Osteoblast (primary cell): ENCODE measurements around the gene HEATR3. TPM values are rescaled to one million over a fixed set of nuclear protein-coding genes. Genes with fewer than 3 reads are reported as not detected.
A peak's percentile ranks its signal among the peaks of the same experiment; 100 is the strongest.

Source experiments
- DNase-seq: peaks from one replicate; pipeline ENCODE4 v3.0.0; 2011; ENCODE audit warnings: low spot score, mixed read lengths; ENCODE audit not compliant: insufficient read length; ENCODE audit errors: missing footprints
- H2AFZ ChIP-seq: 2 replicates; pipeline ENCODE4 v1.6.0; 2011; ENCODE audit warnings: mild to moderate bottlenecking, low read length
- H3K27ac ChIP-seq: 2 replicates; pipeline ENCODE4 v1.5.1; 2011; ENCODE audit warnings: mild to moderate bottlenecking, low read depth, low read length, moderate library complexity
- H3K27me3 ChIP-seq: 2 replicates; pipeline ENCODE4 v1.6.0; 2012; ENCODE audit warnings: mild to moderate bottlenecking, control low read depth, inconsistent platforms, low read length, moderate library complexity; ENCODE audit not compliant: insufficient read depth
- H3K36me3 ChIP-seq: 2 replicates; pipeline ENCODE4 v1.5.1; 2011; ENCODE audit warnings: mild to moderate bottlenecking, low read length, control low read depth, moderate library complexity; ENCODE audit not compliant: insufficient read depth
- H3K4me1 ChIP-seq: 2 replicates; pipeline ENCODE4 v1.5.1; 2011; ENCODE audit warnings: mild to moderate bottlenecking, low read length, control low read depth, moderate library complexity; ENCODE audit not compliant: insufficient read depth
- H3K4me2 ChIP-seq: 2 replicates; pipeline ENCODE4 v1.6.0; 2011; ENCODE audit warnings: mild to moderate bottlenecking, low read length; ENCODE audit not compliant: insufficient read depth
- H3K4me3 ChIP-seq: fragments of 200-600 bp; sonication (generic); 3 replicates; pipeline ENCODE4 v1.5.1; 2012; ENCODE audit warnings: mild to moderate bottlenecking, low read length, inconsistent platforms; ENCODE audit not compliant: insufficient read depth
- H3K79me2 ChIP-seq: 2 replicates; pipeline ENCODE4 v1.6.0; 2012; ENCODE audit warnings: mild to moderate bottlenecking, low read length, control low read depth, inconsistent platforms; ENCODE audit not compliant: insufficient read depth
- H3K9me3 ChIP-seq: 2 replicates; pipeline ENCODE4 v1.5.1; 2011; ENCODE audit warnings: low read depth, low read length, control low read depth
- H4K20me1 ChIP-seq: 2 replicates; pipeline ENCODE4 v1.6.0; 2012; ENCODE audit warnings: mild to moderate bottlenecking, low read length, control low read depth; ENCODE audit not compliant: insufficient read depth
- CTCF ChIP-seq: IDR thresholded peaks from 2 replicates; pipeline ENCODE4 v1.5.1; 2011; ENCODE audit warnings: mild to moderate bottlenecking, low read depth, low read length, moderate library complexity; ENCODE audit errors: extremely low read depth
- total RNA-seq: library from RNA; depleted of rRNA; stranded (reverse); fragments of >200 nt; gene quantifications from 2 replicates; pipeline ENCODE4 v1.2.3, GENCODE V29; 2012

Gene HEATR3
- total RNA-seq, 1 donor = 19.5 TPM

DNA sequence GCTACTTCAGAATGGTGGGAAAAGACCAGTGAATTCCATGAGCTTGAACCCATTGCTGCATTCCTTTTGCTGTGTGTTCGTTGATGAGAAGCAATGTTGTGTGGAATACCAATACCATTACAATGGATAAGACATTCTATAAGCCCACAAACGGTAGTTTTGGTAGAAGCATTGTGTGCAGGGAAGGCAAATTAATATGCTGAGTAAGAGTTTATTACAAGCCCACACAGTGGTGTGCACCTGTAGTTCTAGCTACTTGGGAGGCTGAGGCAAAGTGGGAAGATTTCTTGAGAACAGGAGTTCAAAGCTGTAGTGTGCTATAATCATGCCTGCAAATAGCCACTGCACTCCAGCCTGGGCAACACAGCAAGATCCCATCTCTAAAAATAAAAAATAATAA, 67.4 kb downstream of the HEATR3 start:
- no peaks in the 10 kb centered on the region for H4K20me1 ChIP-seq
- H3K4me1 ChIP-seq = no peaks in the 10 kb centered on the region
- no peaks in the 10 kb centered on the region for H3K36me3 ChIP-seq
- no peak for DNase-seq
- H3K4me3 ChIP-seq = no peak overlapping the region
- H3K27ac ChIP-seq = no peak overlapping the region
- H3K27me3 ChIP-seq = no peaks in the 10 kb centered on the region
- no peaks in the 10 kb centered on the region for H3K9me3 ChIP-seq
- no peak for TF ChIP-seq CTCF
- no peak overlapping the region for H2AFZ ChIP-seq
- H3K79me2 ChIP-seq = no peaks in the 10 kb centered on the region
- H3K4me2 ChIP-seq = no peak overlapping the region

GRCh38 chr16:50136399-50136798, 70.6 kb downstream of the HEATR3 start:
- Histone ChIP-seq H3K4me3 (no peak overlapping the region), H3K4me2 (no peak overlapping the region), H3K9me3 (no peaks in the 10 kb centered on the region), H3K27ac (no peak overlapping the region), H3K79me2 (no peaks in the 10 kb centered on the region), H4K20me1 (no peaks in the 10 kb centered on the region), H3K36me3 (no peaks in the 10 kb centered on the region), H3K4me1 (no peaks in the 10 kb centered on the region), H2AFZ (no peak overlapping the region), H3K27me3 (no peaks in the 10 kb centered on the region)
- TF ChIP-seq CTCF = peak; percentile 23
- DNase-seq = no peak

DNA sequence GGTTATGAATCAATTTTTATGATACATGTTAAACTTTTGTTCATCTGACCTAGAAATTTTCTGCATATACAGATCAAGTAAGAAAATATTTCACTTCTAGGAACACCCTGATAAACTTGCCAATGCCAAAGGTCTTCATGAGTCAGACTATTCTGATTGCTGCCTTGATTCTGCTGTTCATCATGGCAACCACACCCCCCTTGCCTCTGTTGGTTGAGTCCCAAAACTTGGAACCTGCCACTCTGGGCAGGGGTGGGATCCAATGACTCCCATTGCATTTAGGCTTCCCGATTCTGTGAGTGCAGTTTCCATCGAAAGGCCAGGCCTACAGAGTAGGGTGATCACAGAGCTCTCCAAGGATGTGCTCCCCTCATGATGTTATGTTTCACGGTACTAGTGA, 71.5 kb downstream of the HEATR3 start:
- TF ChIP-seq CTCF = no peak
- H3K4me3 ChIP-seq = no peak overlapping the region
- DNase-seq = no peak

GRCh38 chr16:50139580-50139979, 73.8 kb downstream of the HEATR3 start:
- H3K79me2 ChIP-seq = no peaks in the 10 kb centered on the region
- no peak overlapping the region for H3K4me3 ChIP-seq
- H4K20me1 ChIP-seq = no peaks in the 10 kb centered on the region
- no peak for DNase-seq
- H2AFZ ChIP-seq = no peak overlapping the region
- H3K27me3 ChIP-seq = no peaks in the 10 kb centered on the region
- H3K9me3 ChIP-seq = no peaks in the 10 kb centered on the region
- no peaks in the 10 kb centered on the region for H3K4me1 ChIP-seq
- TF ChIP-seq CTCF = no peak
- no peak overlapping the region for H3K27ac ChIP-seq
- no peak overlapping the region for H3K4me2 ChIP-seq
- no peaks in the 10 kb centered on the region for H3K36me3 ChIP-seq

More for the DNA sequence above, 71.5 kb downstream of the HEATR3 start:
- Histone ChIP-seq H2AFZ (no peak overlapping the region), H3K27me3 (no peaks in the 10 kb centered on the region), H3K4me2 (no peak overlapping the region), H3K4me1 (no peaks in the 10 kb centered on the region), H3K79me2 (no peaks in the 10 kb centered on the region), H3K27ac (no peak overlapping the region), H3K36me3 (no peaks in the 10 kb centered on the region), H3K9me3 (no peaks in the 10 kb centered on the region), H4K20me1 (no peaks in the 10 kb centered on the region)
